WTC11 (cell line): ENCODE results near the gene FHOD3. TPM values are rescaled to one million over a fixed set of nuclear protein-coding genes. Genes with fewer than 3 reads are reported as not detected.

Experiments used
- ATAC-seq: fragments of 200-7000 bp; cut with Tn5 transposase; 2 replicates; pipeline ENCODE4 v1.10.0; 2021; ENCODE audit warnings: mild to moderate bottlenecking, moderate library complexity
- CTCF ChIA-PET: fragments of 300-600 bp; sonication (Branson Sonifier 250); formaldehyde crosslinking; loops from one replicate; lab custom pipeline; 2021; ENCODE audit warnings: antibody characterized with exemption; lab: Charles Lee
- POLR2A ChIA-PET: fragments of 350-600 bp; sonication (Branson Sonifier 250); formaldehyde crosslinking; loops from one replicate; lab custom pipeline; 2021; ENCODE audit warnings: antibody characterized with exemption; lab: Charles Lee
- DNase-seq: peaks from one replicate; pipeline ENCODE4 v3.0.0; 2021; ENCODE audit warnings: low spot score
- H3K27ac Mint-ChIP-seq: 2 replicates; pipeline ENCODE4 v1.8.0; 2021; ENCODE audit warnings: mixed read lengths
- H3K27me3 Mint-ChIP-seq: 2 replicates; pipeline ENCODE4 v1.8.0; 2021; ENCODE audit warnings: low read depth, mild to moderate bottlenecking, moderate library complexity, mixed read lengths
- H3K36me3 Mint-ChIP-seq: 2 replicates; pipeline ENCODE4 v1.8.0; 2021; ENCODE audit warnings: mixed read lengths
- H3K4me1 Mint-ChIP-seq: 2 replicates; pipeline ENCODE4 v1.8.0; 2022; ENCODE audit warnings: mixed read lengths
- H3K4me3 Mint-ChIP-seq: 2 replicates; pipeline ENCODE4 v1.8.0; 2021; ENCODE audit warnings: mild to moderate bottlenecking, moderate library complexity, mixed read lengths
- H3K9me3 Mint-ChIP-seq: 2 replicates; pipeline ENCODE4 v1.8.0; 2021; ENCODE audit warnings: mixed read lengths
- CTCF ChIP-seq: fragments of 200-600 bp; IDR thresholded peaks from 2 replicates; pipeline ENCODE4 v1.8.0; 2022; ENCODE audit warnings: antibody characterized with exemption
- ELF4 ChIP-seq: sonication (generic); formaldehyde crosslinking; IDR thresholded peaks from 2 replicates; pipeline ENCODE4 v1.8.1; 2022; ENCODE audit warnings: low read depth, mild to moderate bottlenecking, moderate library complexity, missing genetic modification reagents
- EMX1 ChIP-seq: fragments of 250-450 bp; sonication (Bioruptor Pico); IDR thresholded peaks from 2 replicates; pipeline ENCODE4 v1.8.0; 2021; ENCODE audit warnings: mild to moderate bottlenecking
- ETV6 ChIP-seq: sonication (generic); formaldehyde crosslinking; IDR thresholded peaks from 2 replicates; pipeline ENCODE4 v1.8.1; 2022; ENCODE audit warnings: mild to moderate bottlenecking, missing genetic modification reagents
- FOXP4 ChIP-seq: sonication (generic); formaldehyde crosslinking; IDR thresholded peaks from 2 replicates; pipeline ENCODE4 v1.8.0; 2022; ENCODE audit warnings: mild to moderate bottlenecking, missing genetic modification reagents
- GRHL2 ChIP-seq: fragments of 250-450 bp; sonication (Bioruptor Pico); IDR thresholded peaks from 2 replicates; pipeline ENCODE4 v1.8.0; 2022; ENCODE audit warnings: mild to moderate bottlenecking, moderate library complexity; ENCODE audit not compliant: insufficient replicate concordance, severe bottlenecking
- JAZF1 ChIP-seq: fragments of 250-450 bp; sonication (Bioruptor Pico); IDR thresholded peaks from 2 replicates; pipeline ENCODE4 v1.9.0; 2021; ENCODE audit warnings: moderate library complexity, mild to moderate bottlenecking, inconsistent platforms
- MAX ChIP-seq: sonication (generic); formaldehyde crosslinking; IDR thresholded peaks from 2 replicates; pipeline ENCODE4 v1.8.0; 2022; ENCODE audit warnings: mild to moderate bottlenecking, missing genetic modification reagents
- NFYB ChIP-seq: sonication (generic); formaldehyde crosslinking; conservative IDR thresholded peaks from 2 replicates; pipeline ENCODE4 v1.8.0; 2022; ENCODE audit warnings: low read depth, missing genetic modification reagents
- PRDM15 ChIP-seq: sonication (generic); formaldehyde crosslinking; IDR thresholded peaks from 2 replicates; pipeline ENCODE4 v1.8.0; 2022; ENCODE audit warnings: missing genetic modification reagents
- PREB ChIP-seq: sonication (generic); formaldehyde crosslinking; IDR thresholded peaks from 2 replicates; pipeline ENCODE4 v1.8.1; 2022; ENCODE audit warnings: mild to moderate bottlenecking, missing genetic modification reagents, moderate library complexity, borderline replicate concordance
- RELA ChIP-seq: sonication (generic); formaldehyde crosslinking; IDR thresholded peaks from 2 replicates; pipeline ENCODE4 v1.8.1; 2022; ENCODE audit warnings: missing genetic modification reagents, mild to moderate bottlenecking, borderline replicate concordance
- SOX15 ChIP-seq: fragments of 250-450 bp; sonication (Bioruptor Pico); IDR thresholded peaks from 2 replicates; pipeline ENCODE4 v1.9.0; 2021; ENCODE audit warnings: mild to moderate bottlenecking
- USF2 ChIP-seq: sonication (generic); formaldehyde crosslinking; IDR thresholded peaks from 2 replicates; pipeline ENCODE4 v1.8.1; 2023; ENCODE audit warnings: mild to moderate bottlenecking, missing genetic modification reagents, moderate library complexity
- ZBTB21 ChIP-seq: sonication (generic); formaldehyde crosslinking; IDR thresholded peaks from 2 replicates; pipeline ENCODE4 v1.8.1; 2023; ENCODE audit warnings: mild to moderate bottlenecking, missing genetic modification reagents, borderline replicate concordance
- ZNF121 ChIP-seq: sonication (generic); formaldehyde crosslinking; IDR thresholded peaks from 2 replicates; pipeline ENCODE4 v1.8.0; 2023; ENCODE audit warnings: missing genetic modification reagents
- ZNF396 ChIP-seq: fragments of 250-450 bp; sonication (Bioruptor Pico); IDR thresholded peaks from 2 replicates; pipeline ENCODE4 v1.8.0; 2021; ENCODE audit warnings: mild to moderate bottlenecking, moderate library complexity, borderline replicate concordance
- ZNF416 ChIP-seq: fragments of 250-450 bp; sonication (Bioruptor Pico); IDR thresholded peaks from 2 replicates; pipeline ENCODE4 v1.9.0; 2021; ENCODE audit warnings: mild to moderate bottlenecking, inconsistent platforms
- total RNA-seq: library from RNA; stranded (reverse); gene quantifications from 3 replicates; pipeline ENCODE4 v1.2.3, GENCODE V29; 2021

FHOD3 gene
- total RNA-seq, 1 experiment from 2014 or later: 3.8 TPM

GRCh38 chr18:36279001-36279400 lies 18.5 kb upstream of the FHOD3 start:
- POLR2A ChIA-PET: no interaction called here
- CTCF ChIA-PET: interaction anchor here (0.7 kb wide), 1 partner anchor 81 kb away, joined by 3 read pairs; no protein-coding TSS in a partner anchor
- H3K4me3 Mint-ChIP-seq: no peak overlapping the region
- DNase-seq: no peak
- no peaks in the 10 kb centered on the region for H3K4me1 Mint-ChIP-seq
- H3K9me3 Mint-ChIP-seq: no peaks in the 10 kb centered on the region; the same call in 1 of the 2 replicates
- ATAC-seq: no peak
- TF ChIP-seq ZNF121 (CRISPR knock-in tag) (no peak), MAX (CRISPR knock-in tag) (no peak), USF2 (CRISPR knock-in tag) (no peak), EMX1 (CRISPR knock-in tag) (no peak), CTCF (no peak), ZNF396 (no peak), ELF4 (no peak), FOXP4 (CRISPR knock-in tag) (no peak), GRHL2 (CRISPR knock-in tag) (no peak), NFYB (no peak), PRDM15 (CRISPR knock-in tag) (no peak), ZNF416 (no peak), JAZF1 (no peak), SOX15 (CRISPR knock-in tag) (no peak), PREB (no peak), RELA (CRISPR knock-in tag) (no peak), ETV6 (CRISPR knock-in tag) (no peak), ZBTB21 (no peak)
- H3K27ac Mint-ChIP-seq: no peak overlapping the region
- peaks cover 9% of the 10 kb centered on the region for H3K27me3 Mint-ChIP-seq
- no peaks in the 10 kb centered on the region for H3K36me3 Mint-ChIP-seq
